Activated naive CD8-positive, alpha-beta T cell treated with anti-CD3 and anti-CD28 coated beads, Interleukin-2, amount 10 ng/mL, durations not matched to agents 7 days and 5 days (primary cell): ENCODE results near the gene SMG6. TPM values are rescaled to one million over a fixed set of nuclear protein-coding genes. Genes with fewer than 3 reads are reported as not detected.
A peak's percentile ranks its signal among the peaks of the same experiment; 100 is the strongest.

Experiments used
- ATAC-seq: fragments of 150-1000 bp; cut with Tn5 transposase; one replicate; pipeline ENCODE4 v1.10.0; 2021; ENCODE audit warnings: low read depth, moderate library complexity
- POLR2A ChIA-PET: fragments of 350-600 bp; sonication (Branson Sonifier 250); formaldehyde crosslinking; loops from one replicate; lab custom pipeline; 2021; ENCODE audit warnings: antibody characterized with exemption; lab: Charles Lee
- DNase-seq: peaks from one replicate; pipeline ENCODE4 v3.0.0; 2021
- H3K27ac Mint-ChIP-seq: one replicate; pipeline ENCODE4 v1.8.0; 2022; ENCODE audit warnings: mild to moderate bottlenecking, mixed read lengths
- H3K27me3 Mint-ChIP-seq: one replicate; pipeline ENCODE4 v1.8.0; 2022; ENCODE audit warnings: mild to moderate bottlenecking, moderate library complexity, mixed read lengths
- H3K36me3 Mint-ChIP-seq: one replicate; pipeline ENCODE4 v1.8.0; 2021; ENCODE audit warnings: mild to moderate bottlenecking, mixed read lengths
- H3K4me1 Mint-ChIP-seq: one replicate; pipeline ENCODE4 v1.8.0; 2021; ENCODE audit warnings: mixed read lengths
- H3K4me3 Mint-ChIP-seq: one replicate; pipeline ENCODE4 v1.8.0; 2022; ENCODE audit warnings: mild to moderate bottlenecking, moderate library complexity, mixed read lengths
- H3K9me3 Mint-ChIP-seq: one replicate; pipeline ENCODE4 v1.8.0; 2021; ENCODE audit warnings: mixed read lengths
- total RNA-seq, 2 experiments: library from RNA; stranded (reverse); gene quantifications; one replicate each; pipeline ENCODE4 v1.2.3, GENCODE V29; 2021

SMG6 gene
- total RNA-seq, 2 experiments from 2014 or later: 48.5 to 58.3 TPM

- peaks cover 5% of the 10 kb centered on the region for H3K27me3 Mint-ChIP-seq
- ATAC-seq: no peak
Observed at GRCh38 chr17:2043785-2044184, 259.8 kb downstream of the SMG6 start.

DNA sequence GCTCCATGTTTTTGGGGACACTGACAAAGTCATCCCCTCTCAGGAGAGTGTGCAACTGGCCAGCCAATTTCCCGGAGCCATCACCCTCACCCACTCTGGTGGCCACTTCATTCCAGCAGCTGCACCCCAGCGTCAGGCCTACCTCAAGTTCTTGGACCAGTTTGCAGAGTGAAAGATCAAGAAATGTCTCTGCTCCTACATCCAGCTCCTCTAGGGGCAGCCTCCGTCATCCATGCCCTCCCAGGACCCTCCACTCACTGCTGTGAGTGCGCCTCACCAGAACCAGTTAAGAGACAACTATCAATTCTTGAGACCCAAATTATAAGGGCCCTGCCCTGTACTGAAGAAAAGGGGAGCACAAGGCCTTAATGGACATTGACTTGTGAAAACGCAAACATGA lies 260.7 kb downstream of the SMG6 start:
- H3K27me3 Mint-ChIP-seq: peaks cover 2% of the 10 kb centered on the region
- no peaks in the 10 kb centered on the region for H3K9me3 Mint-ChIP-seq
- peaks cover 12% of the 10 kb centered on the region for H3K4me1 Mint-ChIP-seq
- peaks cover 12% of the 10 kb centered on the region for H3K36me3 Mint-ChIP-seq
- ATAC-seq (no peak), DNase-seq (no peak)
- peak overlapping the region; percentile 93 for H3K4me3 Mint-ChIP-seq
- POLR2A ChIA-PET: interaction anchor here (1.0 kb wide), 1 partner anchor 217 kb away, joined by 3 read pairs; no protein-coding TSS in a partner anchor
- peak overlapping the region; percentile 96 for H3K27ac Mint-ChIP-seq

More at GRCh38 chr17:2043785-2044184, 259.8 kb downstream of the SMG6 start:
- H3K4me1 Mint-ChIP-seq: peaks cover 12% of the 10 kb centered on the region
- POLR2A ChIA-PET: no interaction called here
- no peak for DNase-seq
- H3K4me3 Mint-ChIP-seq: peak overlapping the region; percentile 93
- H3K36me3 Mint-ChIP-seq: peaks cover 12% of the 10 kb centered on the region
- no peak overlapping the region for H3K27ac Mint-ChIP-seq
- H3K9me3 Mint-ChIP-seq: no peaks in the 10 kb centered on the region

DNA sequence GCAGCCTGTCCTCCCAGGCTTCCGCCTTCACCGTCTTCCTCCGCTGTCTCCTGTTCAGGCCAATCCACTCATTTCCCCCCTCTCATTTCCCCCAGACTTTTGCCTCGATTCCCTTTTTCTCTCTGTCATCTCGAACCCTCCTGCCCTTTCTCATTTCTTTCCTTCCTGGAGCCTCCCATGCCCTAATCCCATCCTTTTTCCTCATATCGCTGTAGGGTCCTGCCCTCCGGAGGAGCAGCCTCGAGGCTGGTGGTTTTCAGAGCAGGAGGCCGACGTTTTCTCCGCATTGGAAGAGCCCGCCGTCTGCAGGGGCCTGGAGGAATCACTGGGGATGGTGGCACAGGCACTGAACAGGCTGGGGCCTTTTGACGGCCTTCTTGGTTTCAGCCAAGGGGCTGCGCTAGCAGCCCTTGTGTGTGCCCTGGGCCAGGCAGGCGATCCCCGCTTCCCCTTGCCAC lies 261.2 kb downstream of the SMG6 start:
- Mint-ChIP-seq H3K27ac (peak overlapping the region; percentile 96), H3K9me3 (no peaks in the 10 kb centered on the region), H3K27me3 (no peaks in the 10 kb centered on the region), H3K4me3 (peak overlapping the region; percentile 93), H3K4me1 (peaks cover 12% of the 10 kb centered on the region), H3K36me3 (peaks cover 12% of the 10 kb centered on the region)
- DNase-seq (no peak), ATAC-seq (no peak)
- POLR2A ChIA-PET: interaction anchor here (1.0 to 3.3 kb wide), 2 partner anchors 11 to 218 kb away, joined by 3 to 13 read pairs; partner anchors contain the start of gene DPH1

- Mint-ChIP-seq H3K4me1 (peaks cover 12% of the 10 kb centered on the region), H3K27ac (peak within 1 kb of the TSS; percentile 96), H3K36me3 (peaks cover 12% of the 10 kb centered on the region), H3K4me3 (peak within 1 kb of the TSS; percentile 93), H3K9me3 (no peaks in the 10 kb centered on the region), H3K27me3 (no peaks in the 10 kb centered on the region)
- ATAC-seq (peak; percentile 83), DNase-seq (peak; percentile 98)
- POLR2A ChIA-PET: interaction anchor here (2.3 to 3.3 kb wide), 2 partner anchors 10 to 14 kb away, joined by 6 to 13 read pairs; partner anchors contain the start of gene DPH1
Observed at GRCh38 chr17:2041561-2042389, 261.8 kb downstream of the SMG6 start, which contains the start of gene OVCA2. Gene OVCA2 (plus strand): TSS chr17:2042022. CDS start chr17:2042048, 26 bp downstream.

GRCh38 chr17:2040942-2041560 lies 262.5 kb downstream of the SMG6 start:
- H3K36me3 Mint-ChIP-seq: peaks cover 12% of the 10 kb centered on the region
- H3K9me3 Mint-ChIP-seq: no peaks in the 10 kb centered on the region

DNA sequence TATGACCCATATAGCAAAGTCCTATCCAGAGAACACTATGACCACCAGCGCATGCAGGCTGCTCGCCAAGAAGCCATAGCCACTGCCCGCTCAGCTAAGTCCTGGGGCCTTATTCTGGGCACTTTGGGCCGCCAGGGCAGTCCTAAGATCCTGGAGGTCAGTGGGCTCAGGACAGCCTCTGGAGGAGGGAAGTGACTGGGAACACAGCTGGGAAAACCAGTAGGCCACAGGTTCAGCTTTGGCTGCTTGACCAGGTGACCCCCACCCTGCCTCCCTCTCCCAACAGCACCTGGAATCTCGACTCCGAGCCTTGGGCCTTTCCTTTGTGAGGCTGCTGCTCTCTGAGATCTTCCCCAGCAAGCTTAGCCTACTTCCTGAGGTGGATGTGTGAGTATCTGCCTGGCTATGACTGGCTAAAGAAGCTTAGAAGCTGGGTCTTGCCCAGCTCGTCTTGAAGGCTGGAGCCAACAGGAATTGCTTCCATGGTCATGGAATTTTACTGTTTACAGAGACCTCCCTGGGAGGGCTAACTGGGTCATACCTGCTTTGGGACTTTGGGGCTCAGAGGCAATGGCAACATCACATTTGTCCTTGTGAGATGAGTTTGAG lies 263.3 kb downstream of the SMG6 start:
- peaks cover 12% of the 10 kb centered on the region for H3K36me3 Mint-ChIP-seq
- ATAC-seq: no peak
- POLR2A ChIA-PET: interaction anchor here (2.3 to 3.3 kb wide), 2 partner anchors 9 to 16 kb away, joined by 6 to 13 read pairs; partner anchors contain the start of gene DPH1
- H3K9me3 Mint-ChIP-seq: no peaks in the 10 kb centered on the region
- no peak overlapping the region for H3K27ac Mint-ChIP-seq
- peaks cover 12% of the 10 kb centered on the region for H3K4me1 Mint-ChIP-seq
- H3K4me3 Mint-ChIP-seq: peak overlapping the region; percentile 93
- no peaks in the 10 kb centered on the region for H3K27me3 Mint-ChIP-seq
- no peak for DNase-seq

More at GRCh38 chr17:2040942-2041560, 262.5 kb downstream of the SMG6 start:
- DNase-seq (no peak), ATAC-seq (no peak)
- Mint-ChIP-seq H3K27ac (peak overlapping the region; percentile 25), H3K4me1 (peaks cover 12% of the 10 kb centered on the region), H3K4me3 (peak overlapping the region; percentile 93), H3K27me3 (no peaks in the 10 kb centered on the region)
- POLR2A ChIA-PET: interaction anchor here (2.3 to 3.3 kb wide), 2 partner anchors 10 to 15 kb away, joined by 6 to 13 read pairs; partner anchors contain the start of gene DPH1

DNA sequence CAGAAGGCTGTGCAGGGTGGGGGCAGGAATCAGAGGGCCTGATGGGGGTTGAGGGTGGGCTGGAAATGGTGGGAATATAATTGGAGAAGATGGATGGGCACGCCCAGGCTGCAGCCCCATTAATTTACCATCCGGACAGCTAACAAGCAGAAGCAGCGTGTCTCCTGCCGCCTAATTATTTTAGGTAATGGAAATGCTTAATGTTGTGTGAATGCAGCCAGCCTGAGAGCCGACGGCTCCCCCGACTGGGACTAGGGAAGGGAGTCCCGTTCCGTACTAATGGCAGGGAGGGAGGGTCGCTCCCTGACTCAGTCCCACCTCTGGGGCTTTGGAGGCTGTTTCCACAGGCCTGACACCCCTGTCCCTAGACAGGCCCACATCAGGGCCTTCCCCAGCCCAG lies 266.4 kb downstream of the SMG6 start:
- Mint-ChIP-seq H3K27ac (no peak overlapping the region), H3K36me3 (peaks cover under 1% of the 10 kb centered on the region), H3K4me1 (no peaks in the 10 kb centered on the region), H3K9me3 (no peaks in the 10 kb centered on the region), H3K27me3 (no peaks in the 10 kb centered on the region), H3K4me3 (no peak overlapping the region)
- POLR2A ChIA-PET: no interaction called here
- no peak for DNase-seq
- ATAC-seq: no peak

GRCh38 chr17:2035541-2036488 lies 267.8 kb downstream of the SMG6 start:
- Mint-ChIP-seq H3K27ac (no peak overlapping the region), H3K36me3 (no peaks in the 10 kb centered on the region), H3K4me1 (peaks cover 2% of the 10 kb centered on the region), H3K27me3 (no peaks in the 10 kb centered on the region), H3K4me3 (no peak overlapping the region), H3K9me3 (no peaks in the 10 kb centered on the region)
- DNase-seq (no peak), ATAC-seq (no peak)
- POLR2A ChIA-PET: no interaction called here

- POLR2A ChIA-PET: no interaction called here
- H3K4me3 Mint-ChIP-seq: no peak overlapping the region
- DNase-seq: no peak
- H3K4me1 Mint-ChIP-seq: peaks cover 3% of the 10 kb centered on the region
- H3K9me3 Mint-ChIP-seq: no peaks in the 10 kb centered on the region
- H3K36me3 Mint-ChIP-seq: no peaks in the 10 kb centered on the region
- H3K27ac Mint-ChIP-seq: no peak overlapping the region
- H3K27me3 Mint-ChIP-seq: no peaks in the 10 kb centered on the region
- ATAC-seq: no peak
Observed at GRCh38 chr17:2034806-2035540, 268.6 kb downstream of the SMG6 start.

- no peaks in the 10 kb centered on the region for H3K9me3 Mint-ChIP-seq
- no peaks in the 10 kb centered on the region for H3K27me3 Mint-ChIP-seq
- POLR2A ChIA-PET: no interaction called here
- ATAC-seq: no peak
- H3K27ac Mint-ChIP-seq: no peak overlapping the region
- H3K36me3 Mint-ChIP-seq: no peaks in the 10 kb centered on the region
- H3K4me1 Mint-ChIP-seq: peaks cover 5% of the 10 kb centered on the region
- DNase-seq: no peak
- no peak overlapping the region for H3K4me3 Mint-ChIP-seq
Observed at GRCh38 chr17:2034157-2034556, 269.4 kb downstream of the SMG6 start.

DNA sequence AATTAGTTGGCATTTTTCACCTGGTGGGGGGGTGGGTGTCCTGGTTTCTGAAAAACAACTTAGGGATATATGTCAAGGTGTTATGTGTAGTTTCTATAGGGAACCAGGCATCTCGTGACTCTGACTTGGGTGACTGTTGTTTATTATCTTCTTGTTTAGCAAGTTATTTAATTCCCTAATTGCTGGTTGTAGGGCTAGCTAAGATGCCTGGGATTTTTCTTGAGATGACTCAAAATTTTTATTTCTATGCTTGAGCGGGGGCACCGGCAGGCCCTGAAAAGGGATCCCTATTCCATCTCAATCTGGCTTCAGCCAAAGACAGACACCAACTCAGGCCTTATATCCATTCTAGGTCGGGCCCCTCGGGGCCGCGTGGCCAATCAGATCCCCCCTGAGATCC lies 270.4 kb downstream of the SMG6 start:
- POLR2A ChIA-PET: interaction anchor here (3.3 kb wide), 1 partner anchor 8 kb away, joined by 13 read pairs; the partner anchor contains the start of gene OVCA2
- Mint-ChIP-seq H3K27me3 (peaks cover 9% of the 10 kb centered on the region), H3K4me3 (no peak overlapping the region), H3K36me3 (no peaks in the 10 kb centered on the region), H3K27ac (no peak overlapping the region), H3K4me1 (peaks cover 5% of the 10 kb centered on the region), H3K9me3 (no peaks in the 10 kb centered on the region)
- DNase-seq: no peak
- no peak for ATAC-seq
